NCI-H524 treated with DMSO at 0.1 percent for 48 hours (cell line): ENCODE data around the gene LNX2.
"Not testable (repeated sequence)": the region's sequence is repeated elsewhere in the genome, so short reads cannot be mapped to it uniquely, and the experiment has no call there.

Source experiments
- DNase-seq: peaks from one replicate; lab custom pipeline; 2025; lab: John Stamatoyannopoulos, UW

Gene LNX2

DNA sequence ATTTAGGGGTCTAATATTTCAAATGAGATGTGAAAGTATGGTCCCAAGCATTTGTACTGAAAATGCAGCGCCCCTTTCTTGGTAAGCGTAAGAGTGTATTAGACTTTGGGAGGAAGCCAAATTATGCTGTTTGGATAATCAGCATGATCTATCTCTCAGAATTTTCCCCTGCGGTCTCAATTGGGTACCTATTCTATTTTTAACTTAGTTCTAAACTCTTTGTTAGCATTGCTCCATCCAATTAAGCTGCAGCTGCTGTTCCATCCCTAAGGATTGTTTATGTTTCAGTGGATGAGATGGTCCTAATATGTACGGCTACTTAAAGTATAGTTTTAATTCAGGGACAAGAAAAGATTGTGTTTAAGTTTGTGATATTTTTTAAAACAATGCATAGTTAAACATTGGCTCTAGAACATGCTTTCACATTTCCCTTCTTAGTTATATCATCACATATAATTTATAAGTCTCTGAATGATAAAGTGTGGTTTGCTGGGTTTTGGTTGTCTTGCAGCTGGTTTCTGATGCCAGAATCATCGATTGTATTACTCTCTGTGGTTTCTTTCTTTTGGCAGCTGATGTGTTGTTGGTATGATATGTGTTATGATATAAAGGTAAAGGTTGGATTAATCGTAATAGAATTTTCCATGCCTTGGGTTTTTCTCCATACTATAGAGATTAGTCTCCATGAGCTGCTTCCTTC is 16.4 kb upstream of the LNX2 start:
- no peak for DNase-seq

DNA sequence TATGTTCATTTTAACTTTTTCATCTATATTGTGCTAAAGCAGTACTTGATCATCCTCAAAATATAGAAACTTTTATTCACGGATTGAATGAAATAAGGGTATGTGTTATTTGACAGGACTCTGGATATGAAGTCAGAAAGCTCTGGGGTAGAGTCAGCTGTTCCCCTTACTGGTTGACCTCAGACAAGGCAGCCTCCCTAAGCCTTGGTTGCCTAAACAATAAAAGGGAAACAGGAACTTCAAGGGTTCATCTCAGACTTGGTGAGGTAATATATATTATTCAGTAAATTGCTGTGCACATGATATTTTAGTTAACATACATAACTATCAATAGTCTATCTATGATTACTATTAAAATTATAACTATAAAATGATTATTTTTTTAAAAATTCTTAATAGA is 14.9 kb upstream of the LNX2 start:
- DNase-seq, result no peak

DNA sequence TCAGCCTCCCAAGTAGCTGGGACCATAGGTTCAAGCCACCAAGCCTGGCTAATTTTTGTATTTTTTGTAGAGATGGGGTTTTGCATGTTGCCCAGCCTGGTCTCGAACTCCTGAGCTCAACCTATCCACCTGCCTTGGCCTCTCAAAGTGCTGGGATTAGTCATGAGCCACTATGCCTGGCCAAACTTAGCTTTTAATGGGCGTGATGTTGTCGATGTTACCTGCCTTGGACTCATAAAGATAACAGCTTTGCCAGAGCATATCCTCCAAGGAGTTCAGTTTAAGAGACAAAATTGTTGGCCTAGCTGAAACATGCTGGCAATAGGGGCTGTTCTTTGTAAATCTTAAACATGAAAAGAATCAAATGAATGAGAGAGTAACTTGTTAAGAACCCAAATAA is 14.5 kb upstream of the LNX2 start:
- DNase-seq, result no peak

DNA sequence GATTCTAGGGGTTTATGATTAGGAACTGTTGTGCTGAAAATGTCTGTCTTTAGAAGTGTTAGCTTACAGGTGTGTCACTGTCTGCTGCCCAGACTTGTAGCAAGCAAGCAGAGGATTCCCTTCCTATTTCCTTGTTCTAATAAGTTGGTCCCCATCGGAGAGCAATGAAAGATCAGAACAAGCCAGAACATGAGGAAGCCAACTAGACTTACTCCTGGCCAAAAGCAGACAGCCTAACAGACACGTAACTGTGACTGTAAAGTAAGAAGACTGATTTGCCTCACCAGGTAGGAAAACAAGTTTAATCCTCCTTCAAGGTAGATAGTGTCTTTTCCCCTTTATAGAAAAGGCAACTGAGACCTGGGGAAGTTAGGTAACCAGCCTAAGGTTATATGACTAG is 13.9 kb upstream of the LNX2 start:
- no peak for DNase-seq

DNA sequence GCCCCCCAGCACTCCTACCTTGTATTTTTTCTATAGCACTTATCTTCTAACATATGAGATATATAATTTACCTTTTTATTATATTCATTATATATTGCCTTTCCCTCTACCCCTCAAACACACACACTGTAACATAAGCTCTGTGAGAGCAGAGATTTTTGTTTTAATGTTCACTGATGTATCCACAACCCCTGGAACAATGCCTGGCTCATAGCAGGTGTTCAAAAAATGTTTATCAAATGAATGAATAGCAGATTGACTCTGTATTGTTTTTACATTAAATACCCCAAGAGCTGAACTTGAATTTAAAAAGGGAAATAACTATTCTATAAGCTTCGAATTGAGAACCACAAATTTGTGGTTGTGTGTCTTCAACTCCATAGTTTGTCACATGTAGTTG is 12.3 kb upstream of the LNX2 start:
- DNase-seq, result no peak

DNA sequence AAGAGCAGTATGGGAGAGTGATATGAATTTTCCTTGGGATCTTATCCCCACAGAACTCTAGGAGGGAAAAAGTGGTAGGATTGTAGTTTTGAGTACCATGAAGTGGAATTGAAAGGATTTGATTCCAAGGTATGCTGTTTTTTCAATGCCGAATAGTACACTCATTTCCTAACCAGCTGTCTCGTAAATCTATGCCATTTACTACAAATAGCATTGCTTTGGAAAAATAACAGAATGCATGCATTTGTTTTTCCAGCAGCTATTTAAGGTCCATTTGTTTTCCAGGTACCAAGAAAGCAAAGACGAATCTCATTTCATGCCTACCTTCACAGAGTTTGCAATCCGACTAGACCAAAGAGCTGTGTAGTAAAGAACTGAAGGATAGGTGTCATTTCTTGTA is 11.9 kb upstream of the LNX2 start:
- no peak for DNase-seq

DNA sequence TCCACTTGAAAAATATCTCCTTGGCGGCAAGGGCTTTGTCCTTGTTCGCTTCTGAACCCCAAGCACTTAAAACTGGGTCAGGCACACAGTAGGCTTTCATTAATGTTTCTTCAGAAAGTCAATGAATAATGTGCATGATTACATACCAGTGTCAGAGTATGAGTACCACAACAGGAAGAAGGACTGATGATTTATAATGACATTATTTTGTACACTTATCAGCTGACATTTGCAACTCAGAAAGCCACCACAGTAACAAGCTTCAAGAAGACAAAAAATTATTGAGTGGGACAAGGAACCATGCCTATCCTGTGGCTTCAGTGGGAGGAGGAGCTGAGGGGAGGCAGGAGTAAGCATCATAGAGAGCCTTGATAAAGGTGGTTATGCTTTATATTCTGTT is 11.3 kb upstream of the LNX2 start:
- no peak for DNase-seq

DNA sequence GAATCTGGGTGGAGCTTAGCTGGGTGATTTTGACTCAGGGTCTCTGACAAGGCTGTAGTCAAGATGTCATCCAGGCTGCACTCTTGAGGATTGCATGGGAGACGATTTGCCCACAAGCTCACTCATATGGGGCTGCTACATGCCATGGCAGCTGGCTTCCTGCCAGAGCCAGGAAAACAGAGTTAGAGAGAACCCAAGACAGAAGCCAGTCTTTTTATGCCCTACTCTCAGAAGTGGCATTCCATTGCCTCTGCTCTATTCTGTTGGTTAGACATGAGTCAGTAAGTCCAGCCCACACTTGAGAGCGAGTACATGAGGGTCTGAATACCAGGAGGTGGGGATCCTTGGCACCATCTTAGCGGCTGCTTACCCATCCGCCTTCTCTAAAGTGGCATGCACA is 10.8 kb upstream of the LNX2 start:
- no peak for DNase-seq

DNA sequence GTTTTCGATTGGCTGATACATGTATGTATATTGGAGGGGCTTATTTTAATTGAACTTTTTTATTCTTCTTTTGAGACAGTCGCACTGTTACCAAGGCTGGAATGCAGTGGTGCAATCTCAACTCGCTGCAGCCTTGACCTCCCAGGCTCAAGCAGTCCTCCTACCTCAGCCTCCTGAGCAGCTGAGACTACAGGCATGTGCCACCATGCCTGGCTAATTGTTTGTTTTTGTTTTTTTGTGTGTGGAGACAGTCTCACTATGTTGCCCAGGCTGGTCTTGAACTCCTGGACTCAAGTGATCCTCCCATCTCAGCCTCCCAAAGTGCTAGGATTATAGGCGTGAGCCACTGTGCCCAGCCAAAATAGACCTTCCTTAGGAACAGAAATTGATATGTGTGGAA is 8.4 kb upstream of the LNX2 start:
- not testable (repeated sequence) for DNase-seq

DNA sequence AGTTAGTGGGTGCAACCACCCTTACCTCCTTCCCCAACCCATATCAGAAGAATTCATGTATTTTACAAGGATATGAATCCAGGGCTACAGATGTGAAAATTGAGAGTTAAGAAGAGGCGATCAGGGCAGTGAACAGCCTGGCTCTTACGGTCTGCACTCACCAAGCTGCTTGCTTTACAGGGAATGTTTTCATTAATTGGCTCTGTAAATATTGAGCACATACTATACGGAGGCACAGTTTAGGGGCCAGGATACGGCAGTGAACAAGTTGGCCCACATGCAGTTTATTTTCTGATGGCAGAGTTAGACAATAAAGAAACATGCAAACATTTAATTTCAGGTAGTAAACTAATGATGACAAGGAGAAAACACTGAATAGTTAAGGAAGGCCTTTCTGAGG is 7.8 kb upstream of the LNX2 start:
- no peak for DNase-seq

DNA sequence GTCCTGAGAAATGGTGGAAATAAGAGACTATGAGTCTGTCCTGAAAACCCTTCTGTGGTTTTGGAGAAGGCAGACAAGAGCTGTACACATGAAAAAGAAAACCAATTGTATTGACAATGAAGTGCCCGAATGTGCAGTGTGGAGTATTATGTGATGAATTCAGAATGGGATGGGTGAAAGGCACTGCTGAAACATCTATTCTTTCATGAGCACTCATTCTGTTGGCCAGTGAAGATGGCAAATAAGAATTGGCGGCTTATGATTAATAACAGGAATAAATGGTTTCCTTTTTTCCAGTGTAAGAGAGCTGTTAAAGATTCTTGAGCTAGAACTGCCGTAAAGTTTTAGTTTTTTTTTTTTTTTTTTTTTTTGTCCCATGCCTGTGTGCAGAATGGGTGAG is 7.1 kb upstream of the LNX2 start:
- DNase-seq, result no peak

DNA sequence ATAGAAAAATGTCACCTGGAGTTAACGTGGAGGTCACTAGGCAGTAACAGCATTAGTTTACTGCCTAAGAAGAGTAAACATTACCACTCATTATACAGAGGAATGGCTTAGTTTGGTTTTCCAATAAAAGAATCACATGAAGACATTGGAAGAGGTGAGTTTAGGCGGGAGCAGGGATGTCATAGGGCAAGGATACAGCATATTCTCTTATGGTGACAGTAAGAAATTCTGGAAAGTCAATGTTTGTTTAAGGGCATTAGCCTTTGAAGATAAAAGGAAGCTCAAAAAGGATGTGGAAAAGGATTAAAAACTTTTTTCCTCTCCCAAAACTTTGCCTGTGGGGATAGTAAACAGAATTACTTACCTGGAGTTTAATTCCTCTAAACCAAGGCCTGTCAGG is 5.5 kb upstream of the LNX2 start:
- DNase-seq, result no peak

DNA sequence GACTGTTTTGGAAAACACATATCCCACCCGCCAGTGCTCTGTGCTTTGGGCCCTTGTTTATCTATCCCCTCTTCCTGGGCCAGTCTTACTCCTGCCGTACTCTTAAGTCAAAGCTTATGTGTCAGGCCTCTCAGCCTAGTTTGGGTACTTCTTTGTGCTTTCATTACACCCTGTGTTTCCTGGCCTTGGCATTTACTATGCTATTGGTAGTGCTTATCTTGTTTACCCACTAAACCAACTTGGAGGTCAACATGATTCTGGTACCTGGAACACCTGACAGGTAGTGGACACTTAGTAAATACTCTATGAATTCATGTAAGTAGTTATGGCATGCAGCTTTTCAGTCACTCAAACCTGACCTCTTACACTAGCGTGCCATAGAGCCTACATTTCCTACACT is 3.7 kb upstream of the LNX2 start:
- no peak for DNase-seq

DNA sequence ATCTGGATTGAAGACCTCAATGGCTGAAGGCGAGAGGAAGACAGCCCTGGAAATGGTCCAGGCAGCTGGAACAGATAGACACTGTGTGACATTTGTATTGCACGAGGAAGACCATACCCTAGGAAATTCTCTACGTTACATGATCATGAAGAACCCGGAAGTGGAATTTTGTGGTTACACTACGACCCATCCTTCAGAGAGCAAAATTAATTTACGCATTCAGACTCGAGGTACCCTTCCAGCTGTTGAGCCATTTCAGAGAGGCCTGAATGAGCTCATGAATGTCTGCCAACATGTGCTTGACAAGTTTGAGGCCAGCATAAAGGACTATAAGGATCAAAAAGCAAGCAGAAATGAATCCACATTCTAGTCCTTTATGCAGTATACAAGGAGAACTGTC is 2.6 kb upstream of the LNX2 start:
- no peak for DNase-seq

DNA sequence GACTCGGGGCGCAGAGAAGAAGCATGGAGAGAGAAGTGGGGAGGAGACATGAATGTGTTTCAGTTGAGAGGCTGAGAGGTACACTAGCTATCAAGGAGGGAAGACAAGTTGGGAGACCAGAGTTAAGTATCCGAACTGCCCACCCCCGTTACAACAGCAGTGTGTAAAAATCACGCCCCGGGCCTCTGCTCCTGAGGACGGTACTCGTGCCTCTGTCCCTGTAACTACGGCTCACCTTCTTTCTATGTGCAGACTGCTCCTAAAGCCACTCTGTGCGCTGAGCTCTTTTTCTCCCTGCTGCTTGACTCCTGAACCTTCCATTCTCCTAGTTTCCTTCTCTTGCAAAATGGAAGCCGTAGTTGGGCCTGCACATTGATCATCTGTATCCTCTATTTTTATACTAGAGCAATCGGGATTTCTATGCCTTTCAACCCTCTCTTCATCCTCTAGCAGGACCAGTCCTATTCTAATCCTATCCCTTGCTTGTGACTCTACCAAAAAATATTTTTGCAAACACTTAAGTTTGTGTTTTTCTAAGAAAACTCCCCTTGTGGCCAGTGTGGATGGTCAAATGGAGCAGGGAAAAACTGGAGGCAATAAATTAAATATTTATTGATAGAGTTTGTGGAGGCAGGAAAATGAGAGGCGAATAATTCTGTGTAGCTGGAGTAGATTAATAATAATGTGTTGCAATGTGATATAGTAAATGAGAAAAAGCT is 1.9 kb upstream of the LNX2 start:
- DNase-seq, result no peak

DNA sequence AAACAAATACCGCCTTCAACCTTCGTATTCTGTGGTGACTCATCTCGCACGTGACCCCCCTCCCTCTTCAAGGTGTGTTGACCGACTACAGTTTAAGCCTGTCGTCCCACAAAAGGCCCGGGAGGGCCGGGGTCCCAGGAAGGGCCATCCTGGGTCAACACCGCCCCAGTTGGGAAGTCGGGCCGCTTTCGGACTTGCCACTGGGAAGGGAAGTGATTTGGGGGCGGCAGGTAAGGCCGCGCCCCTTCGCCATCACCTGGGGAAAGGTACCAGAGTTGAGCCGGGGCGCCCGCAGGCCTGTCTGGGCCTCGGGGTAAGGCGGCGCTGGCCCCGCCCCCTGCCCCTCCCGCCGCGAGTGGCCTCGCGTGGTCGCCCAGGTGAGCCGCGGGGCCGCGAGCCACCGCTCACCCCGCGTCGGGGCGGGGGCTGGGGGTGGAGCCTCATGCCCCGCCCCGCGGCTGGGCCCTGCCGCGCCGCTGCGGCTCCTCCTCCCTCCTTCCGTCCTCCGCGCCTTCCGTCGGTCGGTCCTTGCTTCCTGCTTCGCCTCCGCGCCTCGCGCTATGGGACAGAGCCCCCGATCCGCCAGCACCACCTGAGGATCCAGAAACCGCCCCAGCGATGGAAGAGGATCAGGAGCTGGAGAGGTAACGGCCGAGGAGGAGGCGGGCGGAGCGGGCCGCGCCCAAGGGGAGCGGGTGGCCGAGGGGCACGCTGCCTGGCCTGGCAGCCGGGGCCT is 1.2 kb upstream of the LNX2 start, which contains the start of gene POLR1D:
Gene POLR1D, plus strand, starts transcription at position 527 of the 736 bp plus-strand sequence. Its CDS starts 92 bp downstream, at position 619.
- DNase-seq, result no peak

DNA sequence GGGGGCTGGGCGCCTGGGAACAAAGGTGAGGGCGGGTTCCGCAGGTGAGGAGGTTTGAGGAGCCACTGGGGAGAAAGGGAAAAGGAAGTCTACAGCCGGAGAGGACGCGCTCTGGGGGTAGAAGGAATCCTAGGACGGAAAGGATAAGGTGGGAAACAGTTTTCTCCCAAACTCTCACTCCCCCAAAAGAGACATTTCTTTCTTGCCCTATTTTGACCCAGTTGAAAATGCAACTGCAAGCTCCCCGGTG is 712 bp upstream of the LNX2 start:
- DNase-seq, result no peak

DNA sequence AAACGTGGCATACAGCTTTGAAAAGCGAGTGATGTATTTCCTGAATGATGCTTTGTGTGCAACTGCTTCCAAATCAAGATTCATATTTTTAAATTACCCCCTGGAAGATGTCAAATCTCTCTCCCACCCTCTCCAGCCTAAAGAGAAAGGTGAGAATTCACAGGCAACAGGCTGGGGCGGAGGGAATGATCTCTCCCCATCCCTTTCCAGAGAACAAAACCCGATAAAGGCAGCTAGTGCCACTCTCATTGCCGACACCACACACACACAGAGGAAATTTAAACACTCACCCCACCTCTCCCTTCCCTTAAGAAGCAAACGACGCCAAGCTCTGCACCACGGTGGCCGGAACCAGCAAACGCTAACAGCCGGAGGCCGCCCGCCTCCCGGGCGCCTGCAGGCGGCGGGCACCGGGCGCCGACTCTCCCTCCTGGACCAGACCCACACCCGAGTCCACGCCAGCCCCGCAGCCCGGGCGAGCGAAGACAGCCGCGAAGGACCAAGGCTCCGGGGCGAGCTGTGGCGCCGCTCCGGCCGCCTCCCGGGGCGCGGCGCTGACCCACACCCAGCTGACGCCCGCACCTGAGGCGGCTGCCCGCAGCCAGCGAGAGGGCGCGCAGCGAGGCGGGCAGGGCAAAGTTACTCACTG is 477 bp downstream of the LNX2 start:
- DNase-seq, result no peak

DNA sequence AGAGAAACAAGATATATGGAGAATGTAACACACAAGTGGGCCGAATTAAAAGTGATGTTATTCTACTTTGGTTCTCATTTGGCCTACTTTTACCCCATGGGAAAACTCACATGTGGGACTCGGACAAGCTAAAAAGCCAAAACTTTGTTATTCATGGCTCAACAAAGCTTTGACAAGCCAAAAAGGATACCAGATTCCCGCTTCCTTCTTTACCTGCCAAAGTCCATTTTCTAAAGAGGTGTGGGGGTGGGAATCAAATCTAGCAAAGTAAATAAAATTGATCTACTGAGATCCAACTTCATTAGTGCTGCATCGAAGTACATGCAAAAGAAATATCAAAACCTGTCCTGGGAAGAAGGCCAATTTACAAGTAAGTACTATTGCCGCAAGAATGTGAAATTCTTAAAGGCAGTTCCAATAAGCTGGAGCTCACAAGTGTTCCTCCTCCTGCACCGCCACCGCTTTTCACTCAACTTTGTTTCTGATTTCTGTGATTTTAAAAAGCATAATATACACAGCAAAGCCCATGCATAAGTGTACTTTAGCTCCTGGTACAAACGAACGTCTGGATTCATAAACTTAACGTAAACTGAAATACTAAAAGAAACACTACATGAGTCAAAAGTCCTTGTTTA is 1.1 kb downstream of the LNX2 start:
- no peak for DNase-seq

DNA sequence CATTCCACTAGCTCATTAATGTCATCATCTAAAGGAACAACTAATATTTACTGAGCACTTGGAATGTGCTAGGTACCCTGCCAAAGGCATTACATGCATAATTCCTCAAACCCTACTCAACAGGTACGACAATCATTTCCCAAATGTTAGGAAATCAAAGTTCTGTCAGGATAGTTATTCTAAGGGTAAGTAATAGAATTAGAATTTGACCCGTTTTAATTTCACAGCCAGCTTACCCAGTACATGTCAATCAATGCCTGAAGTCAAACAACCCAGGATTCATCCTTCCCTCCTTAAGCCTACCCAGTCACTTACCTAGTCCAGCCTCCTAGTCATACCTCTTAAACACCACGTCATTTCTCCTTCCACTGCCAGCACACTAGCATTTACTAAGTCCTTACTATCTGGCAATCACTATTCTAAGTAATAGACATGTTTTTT is 2.4 kb downstream of the LNX2 start:
- DNase-seq, result no peak

DNA sequence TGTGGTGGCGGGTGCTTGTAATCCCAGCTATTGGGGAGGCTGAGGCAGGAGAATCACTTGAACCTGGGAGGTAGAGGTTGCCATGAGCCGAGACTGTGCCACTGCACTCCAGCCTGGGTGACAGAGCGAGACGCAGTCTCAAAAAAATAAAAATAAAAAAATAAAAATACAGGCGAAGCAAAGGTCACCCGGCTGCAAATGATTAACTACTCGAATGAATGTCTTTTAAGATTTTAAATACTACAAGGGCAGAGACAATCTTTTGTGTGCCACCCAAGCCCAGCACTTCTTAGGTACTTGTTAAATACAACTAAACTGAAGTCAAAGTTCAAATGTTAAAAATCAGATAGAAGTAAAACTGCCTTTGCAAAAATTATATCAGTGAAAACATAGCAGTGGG is 6.7 kb downstream of the LNX2 start:
- DNase-seq, result no peak

DNA sequence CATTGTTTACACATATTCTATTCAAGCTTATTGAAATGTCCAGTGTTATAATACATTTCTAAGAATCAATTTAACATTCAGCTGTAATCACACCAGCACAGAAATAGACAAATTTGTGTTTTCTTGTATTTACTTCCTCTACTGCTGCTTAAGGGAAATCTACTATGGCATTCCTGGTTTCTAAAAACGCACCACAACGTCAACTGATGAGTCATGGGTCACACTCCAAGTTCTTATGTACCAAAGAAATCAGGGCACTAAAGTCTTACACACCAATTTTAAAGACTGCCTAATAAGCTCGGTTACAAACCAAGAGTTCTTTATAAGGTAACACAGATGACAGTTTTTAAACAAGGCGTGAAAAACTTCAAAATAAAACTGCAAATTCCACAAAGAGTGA is 13.2 kb downstream of the LNX2 start:
- DNase-seq, result no peak
